Esophagus muscularis mucosa (tissue), 4 donors: ENCODE results near the gene SIRT2. TPM values are rescaled to one million over a fixed set of nuclear protein-coding genes. Genes with fewer than 3 reads are reported as not detected.
A peak's percentile ranks its signal among the peaks of the same experiment; 100 is the strongest.

Experiments
- DNase-seq: peaks from one replicate; pipeline ENCODE4 v3.0.0-alpha.2; 2017; ENCODE audit errors: extremely low spot score
- H3K27ac ChIP-seq, 4 donors: fragments of 200-600 bp; sonication (generic); replicated peaks in 1 of 4; 1 replicate in 3 of 4; 2 replicates in 1 of 4; pipeline ENCODE4 v1.5.1; 2016 to 2019; ENCODE audit warnings: mild to moderate bottlenecking in 1 of 4
- H3K27me3 ChIP-seq, 4 donors: fragments of 200-600 bp; sonication (generic); one replicate each; pipeline versions ENCODE4 v1.5.1 to v1.6.0; 2016 to 2019
- H3K36me3 ChIP-seq, 4 donors: fragments of 200-600 bp; sonication (generic); one replicate each; pipeline ENCODE4 v1.5.1; 2016 to 2019
- H3K4me1 ChIP-seq, 4 donors: fragments of 200-600 bp; sonication (generic); one replicate each; pipeline ENCODE4 v1.5.1; 2016 to 2019
- H3K4me3 ChIP-seq, 4 donors: fragments of 200-600 bp; sonication (generic); 1 replicate in 2 of 4; 2 replicates in 2 of 4; pipeline ENCODE4 v1.5.1; 2016 to 2019; ENCODE audit warnings: mild to moderate bottlenecking in 4 of 4, moderate library complexity in 1 of 4
- H3K9me3 ChIP-seq, 4 donors: fragments of 200-600 bp; sonication (generic); 1 replicate in 3 of 4; 2 replicates in 1 of 4; pipeline ENCODE4 v1.5.1; 2016 to 2019
- EP300 ChIP-seq: sonication (generic); formaldehyde crosslinking; IDR thresholded peaks from one replicate; pipeline ENCODE4 v1.6.1; 2017; ENCODE audit warnings: antibody characterized with exemption
- POLR2A ChIP-seq: fragments of 450-650 bp; IDR thresholded peaks from one replicate; pipeline ENCODE4 v1.6.1; 2017; ENCODE audit warnings: antibody characterized with exemption, moderate library complexity, mild to moderate bottlenecking, low read depth
- POLR2AphosphoS5 ChIP-seq, 2 donors: sonication (generic); formaldehyde crosslinking; IDR thresholded peaks; one replicate each; pipeline ENCODE4 v1.6.1; 2017; ENCODE audit warnings: antibody characterized with exemption in 2 of 2
- WGBS: methylation state at CpG from one replicate; pipeline ENCODE4 v1.1.5; 2018; 5-methylcytosine and 5-hydroxymethylcytosine counted together
- intact Hi-C: fragments of 100-400 bp; cut with DNase I; formaldehyde crosslinking; loops from one replicate; pipeline ENCODE4 v1.15.1; 2023
- total RNA-seq, 4 donors: library from RNA; depleted of rRNA; stranded (reverse); fragments of >200 nt; gene quantifications; one replicate each; pipeline versions ENCODE4 v1.1.0 to v1.2.1, GENCODE V29; 2016
- TF ChIP-seq, protein P1 (sequence below), 3 experiments: fragments of 200-600 bp in 2 of 3; fragments of 450-650 bp in 1 of 3; sonication (generic) in 2 of 3; IDR thresholded peaks; one replicate each; pipeline ENCODE4 v1.5.1; 2017 to 2019; ENCODE audit warnings: antibody characterized with exemption in 3 of 3, mild to moderate bottlenecking in 2 of 3, moderate library complexity in 1 of 3

Gene SIRT2
- total RNA-seq, 4 donors from 2014 or later, result 72.7 to 114 (median 95.0) TPM

DNA sequence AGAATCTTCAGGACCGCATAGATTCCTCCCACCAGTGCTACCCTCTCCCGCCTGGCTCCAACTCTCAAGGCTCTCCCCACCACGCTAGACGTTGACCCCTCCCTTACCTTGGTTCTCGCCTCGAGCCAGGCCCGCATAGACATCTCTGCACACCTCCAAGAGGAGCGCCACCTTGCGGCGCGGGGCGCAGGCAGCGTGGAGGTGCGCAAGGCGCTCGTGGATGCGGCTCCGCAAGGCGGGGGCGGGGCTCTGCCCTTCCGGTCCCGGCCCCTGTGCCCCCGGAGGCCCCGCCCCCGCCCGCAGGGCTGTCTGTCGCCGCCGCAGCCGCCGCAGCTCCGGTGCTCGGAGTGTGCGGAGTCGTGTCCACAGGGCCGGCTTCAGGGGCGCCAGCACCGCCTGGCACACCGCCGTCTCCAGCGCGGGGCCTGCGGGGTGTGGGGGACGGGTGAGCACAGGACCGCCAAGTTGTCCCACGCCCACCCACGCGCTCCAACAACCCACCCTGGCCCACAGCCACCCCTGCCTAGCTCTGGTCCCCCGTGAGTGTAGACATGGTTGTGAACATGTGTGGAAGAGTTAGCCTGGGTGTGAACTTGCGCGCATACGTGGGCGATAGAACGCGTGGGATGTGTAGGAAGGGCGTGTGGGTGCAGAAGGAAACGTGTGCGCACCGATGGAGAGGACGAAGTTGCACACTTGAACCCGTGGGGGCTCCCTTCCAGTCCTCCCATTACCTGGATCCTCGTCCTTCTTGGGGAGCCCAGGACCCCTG, 29.4 kb downstream of the SIRT2 start:
- Histone ChIP-seq H3K27ac (peak overlapping the region; percentile 45 to 70 (median 63)), H3K4me3 (peak overlapping the region; percentile 57 to 61 (median 58)), H3K36me3 (no peaks in the 10 kb centered on the region), H3K9me3 (no peaks in the 10 kb centered on the region), H3K27me3 (peaks cover 0 to 4% (median 0%) of the 10 kb centered on the region in 4 donors), H3K4me1 (peaks cover 16 to 22% (median 20%) of the 10 kb centered on the region in 4 donors)
- DNase-seq, result no peak
- 30% methylated on average over 33 of the region's 62 CpGs for WGBS
- intact Hi-C loops, result loop anchor here (2.0 kb wide), 1 partner anchor 17 kb away; no protein-coding TSS in a partner anchor
- TF ChIP-seq EP300 (no peak), POLR2A (no peak), POLR2AphosphoS5 (IDR thresholded peaks at IDR 0.05) (peak; percentile 74 to 79)
- TF ChIP-seq, protein P1, sequence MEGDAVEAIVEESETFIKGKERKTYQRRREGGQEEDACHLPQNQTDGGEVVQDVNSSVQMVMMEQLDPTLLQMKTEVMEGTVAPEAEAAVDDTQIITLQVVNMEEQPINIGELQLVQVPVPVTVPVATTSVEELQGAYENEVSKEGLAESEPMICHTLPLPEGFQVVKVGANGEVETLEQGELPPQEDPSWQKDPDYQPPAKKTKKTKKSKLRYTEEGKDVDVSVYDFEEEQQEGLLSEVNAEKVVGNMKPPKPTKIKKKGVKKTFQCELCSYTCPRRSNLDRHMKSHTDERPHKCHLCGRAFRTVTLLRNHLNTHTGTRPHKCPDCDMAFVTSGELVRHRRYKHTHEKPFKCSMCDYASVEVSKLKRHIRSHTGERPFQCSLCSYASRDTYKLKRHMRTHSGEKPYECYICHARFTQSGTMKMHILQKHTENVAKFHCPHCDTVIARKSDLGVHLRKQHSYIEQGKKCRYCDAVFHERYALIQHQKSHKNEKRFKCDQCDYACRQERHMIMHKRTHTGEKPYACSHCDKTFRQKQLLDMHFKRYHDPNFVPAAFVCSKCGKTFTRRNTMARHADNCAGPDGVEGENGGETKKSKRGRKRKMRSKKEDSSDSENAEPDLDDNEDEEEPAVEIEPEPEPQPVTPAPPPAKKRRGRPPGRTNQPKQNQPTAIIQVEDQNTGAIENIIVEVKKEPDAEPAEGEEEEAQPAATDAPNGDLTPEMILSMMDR (IDR thresholded peaks at IDR 0.05), result peak; percentile 80 to 94 (median 84)

DNA sequence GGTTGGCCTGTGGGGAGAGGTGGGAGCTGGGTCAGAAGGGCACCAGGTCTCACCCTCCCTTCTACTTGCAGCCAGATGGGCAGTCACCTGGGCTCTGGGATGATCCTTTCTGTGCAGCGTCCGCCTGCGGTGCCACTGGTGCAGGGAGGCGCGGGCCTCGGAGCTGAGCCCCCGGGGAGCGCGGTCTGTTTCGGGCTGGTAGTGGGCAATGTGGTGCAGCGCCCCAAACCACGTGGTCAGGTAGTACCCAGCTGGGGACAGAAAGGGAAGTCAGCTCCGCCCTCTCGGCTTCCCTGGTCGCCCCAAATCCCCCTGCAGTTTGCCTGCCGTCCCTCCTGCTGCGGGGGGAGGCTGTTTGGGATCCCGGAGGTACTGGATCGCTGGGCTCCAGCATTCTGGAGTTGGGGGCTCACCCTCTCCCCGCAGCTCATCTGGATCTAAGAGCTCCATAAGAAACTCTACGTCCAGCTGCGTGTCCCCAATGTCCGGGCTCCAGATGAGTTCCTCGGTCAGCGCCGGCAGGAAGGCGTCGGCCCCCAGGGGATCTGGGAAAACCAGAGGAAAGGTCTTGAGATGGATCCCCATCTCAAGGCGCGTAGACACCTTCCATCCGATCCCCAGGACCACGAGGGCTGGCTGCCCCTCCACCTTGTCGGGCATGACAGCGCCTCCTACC, 30.1 kb downstream of the SIRT2 start:
- WGBS, result 8% methylated on average over 7 of the region's 34 CpGs
- TF ChIP-seq EP300, result no peak
- no peak for TF ChIP-seq POLR2AphosphoS5 (IDR thresholded peaks at IDR 0.05)
- TF ChIP-seq, protein P1 (IDR thresholded peaks at IDR 0.05), result no peak
- TF ChIP-seq POLR2A, result no peak
- Histone ChIP-seq H3K27ac (peak overlapping the region in 3 of 4 donors; percentile 15 to 70 (median 68)), H3K9me3 (no peaks in the 10 kb centered on the region), H3K4me1 (peaks cover 16 to 26% (median 21%) of the 10 kb centered on the region in 4 donors), H3K36me3 (no peaks in the 10 kb centered on the region), H3K27me3 (peaks cover 0 to 4% (median 0%) of the 10 kb centered on the region in 4 donors), H3K4me3 (peak overlapping the region; percentile 57 to 61 (median 58))
- intact Hi-C loops, result loop anchor here (2.0 kb wide), 1 partner anchor 16 kb away; no protein-coding TSS in a partner anchor
- no peak for DNase-seq

DNA sequence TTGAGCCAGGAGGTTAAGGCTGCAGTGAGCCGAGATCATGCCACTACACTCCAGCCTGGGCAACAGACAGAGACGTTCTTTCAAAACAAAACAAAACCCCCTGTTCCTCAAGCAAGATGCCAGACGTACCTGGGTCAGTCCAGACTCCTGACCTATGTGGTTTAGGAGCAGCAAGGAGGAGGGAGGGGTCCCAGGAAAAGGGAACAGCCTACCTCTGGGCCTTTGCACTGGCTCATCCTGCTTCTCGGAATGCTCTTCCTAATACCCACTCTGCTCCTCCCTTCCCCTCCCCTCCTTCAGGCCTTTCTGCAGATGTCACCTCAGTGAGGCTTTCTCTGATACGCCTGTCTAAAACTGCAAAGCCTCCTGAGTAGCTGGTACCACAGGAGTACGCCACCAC, 30.9 kb downstream of the SIRT2 start:
- intact Hi-C loops, result loop anchor here (2.0 kb wide), 1 partner anchor 16 kb away; no protein-coding TSS in a partner anchor
- no peak for DNase-seq
- H3K27ac ChIP-seq, result no peak overlapping the region
- WGBS, result 87% methylated on average over 6 of the region's 6 CpGs
- H3K36me3 ChIP-seq, result no peaks in the 10 kb centered on the region
- H3K9me3 ChIP-seq, result no peaks in the 10 kb centered on the region
- TF ChIP-seq, protein P1 (IDR thresholded peaks at IDR 0.05), result no peak
- TF ChIP-seq POLR2AphosphoS5 (IDR thresholded peaks at IDR 0.05), result no peak
- TF ChIP-seq EP300, result no peak
- TF ChIP-seq POLR2A, result no peak
- H3K27me3 ChIP-seq, result peaks cover 0 to 4% (median 0%) of the 10 kb centered on the region in 4 donors
- no peak overlapping the region for H3K4me3 ChIP-seq
- H3K4me1 ChIP-seq, result peaks cover 15 to 26% (median 23%) of the 10 kb centered on the region in 4 donors

DNA sequence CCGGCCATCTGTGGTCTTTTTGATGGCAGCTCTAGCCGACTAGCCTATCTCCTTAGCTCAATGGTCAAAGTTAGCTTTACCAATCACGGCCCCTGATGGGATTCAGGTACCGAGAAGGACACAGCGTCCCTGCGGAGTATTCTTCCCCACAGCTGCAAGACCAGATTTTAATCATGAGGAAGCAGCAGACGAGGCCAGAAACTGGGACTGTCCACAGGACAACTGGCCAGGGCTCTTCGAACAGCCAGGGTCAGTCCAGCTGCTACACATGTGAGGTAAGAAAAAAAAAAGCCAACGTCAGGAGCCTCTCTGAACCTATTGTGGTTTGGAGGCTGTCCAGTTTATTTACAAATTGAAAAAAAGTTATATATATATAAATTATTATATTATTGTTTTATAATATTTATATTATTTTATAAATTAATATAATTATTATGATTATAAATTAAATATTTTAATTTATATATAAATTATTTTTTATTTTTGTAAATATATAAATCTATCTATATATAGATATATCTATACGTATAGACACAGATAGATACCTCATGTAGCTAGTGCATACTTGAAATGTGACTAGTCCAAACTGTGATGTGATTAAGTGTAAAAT, 32.1 kb downstream of the SIRT2 start:
- WGBS, result 86% methylated on average over 10 of the region's 10 CpGs
- Histone ChIP-seq H3K27ac (no peak overlapping the region), H3K4me1 (peaks cover 20 to 35% (median 32%) of the 10 kb centered on the region in 4 donors), H3K9me3 (no peaks in the 10 kb centered on the region), H3K36me3 (no peaks in the 10 kb centered on the region), H3K27me3 (peaks cover 0 to 4% (median 0%) of the 10 kb centered on the region in 4 donors), H3K4me3 (no peak overlapping the region)
- TF ChIP-seq EP300, result no peak
- TF ChIP-seq POLR2A, result no peak
- no peak for DNase-seq
- intact Hi-C loops, result no loop called here
